ENCODE measurements around the gene SULF2.

- TF ChIP-seq EZH2 (IDR thresholded peaks at IDR 0.05; ENCODE audit: low read depth), result no peak
- no peak for TF ChIP-seq CTCF (conservative IDR thresholded peaks at IDR 0.05)
Observed at GRCh38 chr20:47682916-47683315, 102.4 kb downstream of the SULF2 start.

Measured in PC-9 (cell line).